Breast epithelium (tissue), 4 donors: ENCODE results near the gene DHRS1. TPM values are rescaled to one million over a fixed set of nuclear protein-coding genes. Genes with fewer than 3 reads are reported as not detected.

Experiments
- DNase-seq, 2 donors: peaks; one replicate each; pipeline ENCODE4 v3.0.0-alpha.2; 2019; ENCODE audit warnings: low spot score in 2 of 2
- H3K27ac ChIP-seq, 2 donors: fragments of 200-600 bp; sonication (generic) in 1 of 2; one replicate each; pipeline ENCODE4 v1.5.1; 2016 to 2019; ENCODE audit warnings: mild to moderate bottlenecking in 1 of 2
- H3K27me3 ChIP-seq, 2 donors: fragments of 200-600 bp; sonication (generic) in 1 of 2; one replicate each; pipeline versions ENCODE4 v1.5.1 to v1.6.0; 2017 to 2019; ENCODE audit warnings: control low read depth in 1 of 2, mild to moderate bottlenecking in 1 of 2
- H3K36me3 ChIP-seq: fragments of 200-600 bp; one replicate; pipeline ENCODE4 v1.5.1; 2019
- H3K4me1 ChIP-seq, 2 donors: fragments of 200-600 bp; sonication (generic); one replicate each; pipeline ENCODE4 v1.5.1; 2016 to 2019; ENCODE audit warnings: control low read depth in 1 of 2
- H3K4me3 ChIP-seq, 3 donors: fragments of 200-600 bp; sonication (generic); 1 replicate in 2 of 3; 2 replicates in 1 of 3; pipeline ENCODE4 v1.5.1; 2016 to 2019; ENCODE audit warnings: mild to moderate bottlenecking in 3 of 3, moderate library complexity in 2 of 3
- H3K9me3 ChIP-seq, 2 donors: fragments of 200-600 bp; sonication (generic) in 1 of 2; one replicate each; pipeline ENCODE4 v1.5.1; 2016 to 2019; ENCODE audit warnings: control low read depth in 1 of 2
- POLR2A ChIP-seq: fragments of 450-650 bp; IDR thresholded peaks from one replicate; pipeline ENCODE4 v1.6.1; 2016; ENCODE audit warnings: antibody characterized with exemption, mild to moderate bottlenecking, moderate library complexity
- POLR2AphosphoS5 ChIP-seq, 3 donors: sonication (generic); formaldehyde crosslinking; IDR thresholded peaks; one replicate each; pipeline ENCODE4 v1.6.1; 2017; ENCODE audit warnings: antibody characterized with exemption in 3 of 3
- intact Hi-C: fragments of 100-400 bp; cut with DNase I; formaldehyde crosslinking; loops from one replicate; pipeline ENCODE4 v1.15.1; 2023; ENCODE audit warnings: low total_unique reads
- total RNA-seq, 3 donors: library from RNA; depleted of rRNA; stranded (reverse); fragments of >200 nt; gene quantifications; one replicate each; pipeline ENCODE4 v1.1.0, GENCODE V29; 2016
- TF ChIP-seq, protein P1 (sequence below), 3 donors: fragments of 450-650 bp; IDR thresholded peaks; one replicate each; pipeline ENCODE4 v1.5.1; 2016 to 2017; ENCODE audit warnings: antibody characterized with exemption in 3 of 3, mild to moderate bottlenecking in 3 of 3, moderate library complexity in 3 of 3

Gene DHRS1
- total RNA-seq, 3 donors from 2014 or later, result 21.9 to 45.7 (median 32.1) TPM

GRCh38 chr14:24258119-24258518 is 41.5 kb downstream of the DHRS1 start:
- intact Hi-C loops, result no loop called here
- TF ChIP-seq, protein P1, sequence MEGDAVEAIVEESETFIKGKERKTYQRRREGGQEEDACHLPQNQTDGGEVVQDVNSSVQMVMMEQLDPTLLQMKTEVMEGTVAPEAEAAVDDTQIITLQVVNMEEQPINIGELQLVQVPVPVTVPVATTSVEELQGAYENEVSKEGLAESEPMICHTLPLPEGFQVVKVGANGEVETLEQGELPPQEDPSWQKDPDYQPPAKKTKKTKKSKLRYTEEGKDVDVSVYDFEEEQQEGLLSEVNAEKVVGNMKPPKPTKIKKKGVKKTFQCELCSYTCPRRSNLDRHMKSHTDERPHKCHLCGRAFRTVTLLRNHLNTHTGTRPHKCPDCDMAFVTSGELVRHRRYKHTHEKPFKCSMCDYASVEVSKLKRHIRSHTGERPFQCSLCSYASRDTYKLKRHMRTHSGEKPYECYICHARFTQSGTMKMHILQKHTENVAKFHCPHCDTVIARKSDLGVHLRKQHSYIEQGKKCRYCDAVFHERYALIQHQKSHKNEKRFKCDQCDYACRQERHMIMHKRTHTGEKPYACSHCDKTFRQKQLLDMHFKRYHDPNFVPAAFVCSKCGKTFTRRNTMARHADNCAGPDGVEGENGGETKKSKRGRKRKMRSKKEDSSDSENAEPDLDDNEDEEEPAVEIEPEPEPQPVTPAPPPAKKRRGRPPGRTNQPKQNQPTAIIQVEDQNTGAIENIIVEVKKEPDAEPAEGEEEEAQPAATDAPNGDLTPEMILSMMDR (IDR thresholded peaks at IDR 0.05), result no peak
- TF ChIP-seq POLR2A, result no peak
- no peak for TF ChIP-seq POLR2AphosphoS5 (IDR thresholded peaks at IDR 0.05)
- H3K4me1 ChIP-seq, result no peaks in the 10 kb centered on the region
- H3K4me3 ChIP-seq, result no peak overlapping the region
- H3K27me3 ChIP-seq, result no peaks in the 10 kb centered on the region
- no peak for DNase-seq
- no peak overlapping the region for H3K27ac ChIP-seq
- no peaks in the 10 kb centered on the region for H3K36me3 ChIP-seq
- no peaks in the 10 kb centered on the region for H3K9me3 ChIP-seq

- Histone ChIP-seq H3K27me3 (no peaks in the 10 kb centered on the region), H3K36me3 (no peaks in the 10 kb centered on the region), H3K4me3 (no peak overlapping the region), H3K27ac (no peak overlapping the region), H3K9me3 (no peaks in the 10 kb centered on the region), H3K4me1 (no peaks in the 10 kb centered on the region)
- TF ChIP-seq POLR2A (no peak), POLR2AphosphoS5 (IDR thresholded peaks at IDR 0.05) (no peak)
- TF ChIP-seq, protein P1 (IDR thresholded peaks at IDR 0.05), result no peak
- DNase-seq, result no peak
- intact Hi-C loops, result no loop called here
Observed at GRCh38 chr14:24256960-24257359, 42.6 kb downstream of the DHRS1 start.

- no peaks in the 10 kb centered on the region for H3K27me3 ChIP-seq
- H3K36me3 ChIP-seq, result no peaks in the 10 kb centered on the region
- no peaks in the 10 kb centered on the region for H3K4me1 ChIP-seq
- TF ChIP-seq POLR2AphosphoS5 (IDR thresholded peaks at IDR 0.05), result no peak
- TF ChIP-seq, protein P1 (IDR thresholded peaks at IDR 0.05), result no peak
- no peak for TF ChIP-seq POLR2A
- H3K27ac ChIP-seq, result no peak overlapping the region
- H3K9me3 ChIP-seq, result no peaks in the 10 kb centered on the region
- H3K4me3 ChIP-seq, result no peak overlapping the region
- no peak for DNase-seq
- intact Hi-C loops, result no loop called here
Observed at GRCh38 chr14:24255931-24256711, 43.5 kb downstream of the DHRS1 start.

GRCh38 chr14:24255438-24255837 is 44.1 kb downstream of the DHRS1 start:
- TF ChIP-seq, protein P1 (IDR thresholded peaks at IDR 0.05), result no peak
- TF ChIP-seq POLR2A (no peak), POLR2AphosphoS5 (IDR thresholded peaks at IDR 0.05) (no peak)
- no peak for DNase-seq
- Histone ChIP-seq H3K4me1 (no peaks in the 10 kb centered on the region), H3K36me3 (no peaks in the 10 kb centered on the region), H3K4me3 (no peak overlapping the region), H3K27ac (no peak overlapping the region), H3K27me3 (no peaks in the 10 kb centered on the region), H3K9me3 (no peaks in the 10 kb centered on the region)
- intact Hi-C loops, result no loop called here

DNA sequence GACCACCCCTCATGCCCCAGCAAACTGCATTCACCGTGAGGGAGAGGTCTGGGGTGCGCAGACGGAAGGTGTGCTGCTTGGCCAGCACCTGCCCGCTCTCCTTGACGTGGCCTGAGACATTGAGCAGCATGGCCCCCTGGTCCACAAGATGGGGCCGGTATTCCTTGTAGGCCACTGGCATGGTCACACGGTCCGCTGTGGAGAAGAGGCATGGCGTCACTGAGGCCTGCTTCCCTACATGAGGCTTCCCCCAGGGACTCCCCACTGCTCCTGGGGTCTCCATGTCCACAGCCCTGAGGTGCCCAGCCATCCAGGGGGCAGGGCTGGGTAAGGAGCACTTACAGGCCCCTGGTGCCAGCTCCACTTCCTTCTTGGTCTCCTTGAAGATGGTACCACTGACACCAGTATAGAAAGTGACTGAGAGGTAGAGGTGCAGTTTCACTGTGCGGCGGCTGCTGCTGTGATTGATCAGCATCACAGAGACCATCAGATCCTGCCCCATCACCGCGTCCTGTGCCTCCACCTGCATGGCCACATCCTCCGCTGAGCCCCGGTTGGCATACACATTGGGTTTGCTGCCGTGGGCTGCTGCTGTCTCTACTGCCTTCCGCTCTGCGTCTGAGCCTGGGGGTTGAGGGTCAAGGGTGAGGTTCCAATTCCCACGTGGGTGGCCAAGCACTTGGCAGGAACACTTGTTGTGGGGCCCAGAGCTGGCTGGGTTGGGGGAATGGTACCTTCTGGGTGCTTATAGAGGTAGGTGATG is 44.8 kb downstream of the DHRS1 start:
- no peaks in the 10 kb centered on the region for H3K9me3 ChIP-seq
- no peak for DNase-seq

More for the DNA sequence above, 44.8 kb downstream of the DHRS1 start:
- Histone ChIP-seq H3K36me3 (no peaks in the 10 kb centered on the region), H3K27me3 (no peaks in the 10 kb centered on the region), H3K4me3 (no peak overlapping the region), H3K4me1 (no peaks in the 10 kb centered on the region), H3K27ac (no peak overlapping the region)
- intact Hi-C loops, result no loop called here
- TF ChIP-seq POLR2A, result no peak
- TF ChIP-seq, protein P1 (IDR thresholded peaks at IDR 0.05), result no peak
- no peak for TF ChIP-seq POLR2AphosphoS5 (IDR thresholded peaks at IDR 0.05)
